LoVo (cell line): ENCODE results near the gene BBS7.

ENCODE experiments used
- DNase-seq: peaks from one replicate; pipeline ENCODE4 v3.0.0-alpha.2; 2016; ENCODE audit warnings: low spot score

The BBS7 gene

DNA sequence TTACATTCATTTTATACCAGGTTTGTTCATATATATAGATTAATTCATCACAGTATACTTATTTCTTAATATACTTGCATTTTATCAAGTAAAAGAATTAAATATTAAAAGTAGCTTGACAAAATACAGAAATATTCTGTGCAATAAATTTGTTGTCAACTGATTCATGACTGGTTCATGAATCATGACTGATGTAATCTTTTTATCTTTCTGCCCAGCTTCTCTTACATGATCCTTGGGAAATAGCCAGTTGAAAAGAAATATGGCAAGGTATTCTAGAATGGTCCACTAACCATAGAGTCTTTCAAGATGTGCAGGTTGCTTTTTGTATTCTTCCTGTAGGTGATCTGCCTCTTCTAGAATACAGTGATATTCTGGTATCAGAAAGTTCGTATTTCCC is 42.4 kb downstream of the BBS7 start:
- DNase-seq: no peak

DNA sequence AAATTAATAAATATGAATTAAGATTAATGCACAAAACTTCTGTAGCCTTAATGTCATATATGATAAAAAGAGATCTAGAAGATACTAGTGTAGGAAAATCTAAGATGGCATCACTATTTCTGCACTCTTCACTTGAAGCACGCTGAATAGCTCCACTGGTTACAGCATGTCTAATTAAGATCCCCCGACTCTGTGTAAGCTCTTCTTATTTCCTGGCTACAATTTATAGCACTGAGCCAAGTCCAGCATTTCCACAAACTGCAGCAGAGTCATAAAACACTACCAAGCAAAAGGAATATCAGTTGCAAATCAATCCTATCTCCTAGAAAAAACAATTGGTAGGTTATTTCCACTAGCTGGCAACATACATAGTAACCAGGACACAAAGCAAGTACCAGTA is 45.3 kb downstream of the BBS7 start:
- no peak for DNase-seq

DNA sequence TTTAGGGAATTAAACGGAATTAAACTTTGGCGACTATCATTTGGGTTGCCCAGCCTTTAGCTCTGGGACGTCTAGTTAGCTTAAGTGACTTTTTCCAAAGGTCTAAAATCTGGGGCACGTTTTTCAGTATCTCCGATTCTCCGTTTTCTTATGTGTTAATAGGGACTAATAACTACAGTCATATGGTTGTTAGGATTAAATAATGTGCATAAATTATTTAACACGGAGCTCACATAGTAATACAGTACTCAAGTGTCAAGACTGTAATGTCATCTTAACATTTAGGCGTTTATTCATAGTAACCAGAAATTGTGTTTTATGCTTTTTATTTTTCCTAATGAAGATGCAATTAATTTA is 46.1 kb downstream of the BBS7 start:
- no peak for DNase-seq

DNA sequence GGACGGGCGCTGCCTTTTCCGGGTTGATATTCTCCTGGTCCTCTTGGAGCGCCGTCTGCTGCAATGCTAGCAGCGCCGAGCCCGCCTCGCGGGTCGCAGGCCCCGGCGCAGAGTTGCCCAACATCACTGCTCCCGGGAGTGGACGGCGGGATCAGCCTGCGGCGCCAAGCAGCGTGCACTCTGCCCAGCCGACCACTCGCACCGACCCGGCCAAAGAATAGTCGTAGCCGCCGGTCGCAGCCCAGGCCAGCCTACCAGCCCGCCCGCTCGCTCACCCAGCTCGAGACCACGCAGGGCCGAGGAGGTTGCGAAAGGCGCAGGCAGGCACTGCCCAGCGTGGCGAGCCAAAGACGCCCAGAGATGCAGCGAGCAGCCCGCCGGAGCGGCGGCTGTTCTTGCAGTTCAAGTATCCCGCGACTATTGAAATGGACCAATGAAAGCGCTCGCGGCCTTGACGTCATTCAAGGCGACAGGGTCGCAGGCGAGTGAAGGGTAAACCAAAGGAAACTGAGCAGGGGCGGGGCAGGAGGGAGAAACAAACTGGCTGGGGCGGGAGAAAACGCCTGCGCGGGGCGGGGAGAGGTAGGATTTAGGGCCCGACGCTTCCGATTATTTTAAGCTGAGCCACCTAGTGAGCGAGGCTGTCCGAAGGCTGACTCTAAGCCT is 46.6 kb downstream of the BBS7 start, which contains the start of gene CCNA2:
CCNA2 (minus strand) TSS at position 379 of the 666 bp plus-strand sequence; CDS start at position 124, 255 bp downstream.
- DNase-seq: peak; percentile 94

DNA sequence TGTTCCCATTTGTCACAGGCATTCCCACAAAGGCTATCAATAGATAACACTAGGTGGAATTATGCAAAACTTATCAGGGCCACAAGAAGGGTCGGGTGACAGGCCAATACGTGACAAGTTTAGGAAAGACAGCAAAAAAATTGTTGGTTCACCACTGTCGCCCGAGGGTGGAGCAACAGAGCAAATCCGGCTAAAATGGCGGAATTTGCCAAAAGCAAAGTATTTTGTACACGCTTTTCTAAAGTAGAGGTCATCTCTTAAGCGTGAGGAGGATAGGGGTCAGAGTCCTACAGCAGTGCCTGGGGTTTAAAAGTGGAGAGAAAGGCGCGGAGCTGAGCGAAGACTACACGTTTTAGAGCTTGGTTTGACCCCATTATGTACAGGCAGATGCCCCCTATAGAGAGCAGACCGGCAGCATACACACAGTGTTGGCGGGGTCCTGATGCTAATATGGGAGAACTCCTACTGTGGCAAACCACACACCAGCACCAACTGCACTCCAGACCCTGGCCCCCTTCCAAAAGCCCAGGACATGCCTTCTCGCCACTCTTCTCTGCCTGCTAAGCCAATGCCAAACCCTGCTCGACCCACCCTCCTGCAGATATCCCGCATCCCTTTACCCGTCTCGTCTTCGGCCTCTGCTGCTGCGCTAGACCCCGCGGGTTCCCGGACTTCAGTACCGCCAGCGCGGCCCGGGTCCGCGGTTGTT is 47.3 kb downstream of the BBS7 start:
- peak; percentile 40 for DNase-seq

DNA sequence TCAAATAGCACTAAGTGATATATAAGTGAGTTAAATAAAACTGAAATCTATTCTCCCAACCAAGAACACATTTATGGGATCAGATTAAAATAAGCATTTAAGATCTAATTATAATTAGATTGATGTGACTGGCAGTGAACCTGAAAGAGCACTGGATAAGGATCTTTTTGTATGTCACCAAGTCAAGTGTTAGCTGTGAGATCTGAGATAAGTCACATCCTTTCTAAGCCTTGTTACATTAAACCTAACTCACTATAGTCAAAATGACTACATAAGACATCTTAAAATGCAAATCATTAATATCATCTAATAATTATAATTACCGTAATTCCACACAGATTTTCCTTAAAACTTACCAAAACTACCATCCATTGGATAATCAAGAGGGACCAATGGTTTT is 48.2 kb downstream of the BBS7 start:
- no peak for DNase-seq

DNA sequence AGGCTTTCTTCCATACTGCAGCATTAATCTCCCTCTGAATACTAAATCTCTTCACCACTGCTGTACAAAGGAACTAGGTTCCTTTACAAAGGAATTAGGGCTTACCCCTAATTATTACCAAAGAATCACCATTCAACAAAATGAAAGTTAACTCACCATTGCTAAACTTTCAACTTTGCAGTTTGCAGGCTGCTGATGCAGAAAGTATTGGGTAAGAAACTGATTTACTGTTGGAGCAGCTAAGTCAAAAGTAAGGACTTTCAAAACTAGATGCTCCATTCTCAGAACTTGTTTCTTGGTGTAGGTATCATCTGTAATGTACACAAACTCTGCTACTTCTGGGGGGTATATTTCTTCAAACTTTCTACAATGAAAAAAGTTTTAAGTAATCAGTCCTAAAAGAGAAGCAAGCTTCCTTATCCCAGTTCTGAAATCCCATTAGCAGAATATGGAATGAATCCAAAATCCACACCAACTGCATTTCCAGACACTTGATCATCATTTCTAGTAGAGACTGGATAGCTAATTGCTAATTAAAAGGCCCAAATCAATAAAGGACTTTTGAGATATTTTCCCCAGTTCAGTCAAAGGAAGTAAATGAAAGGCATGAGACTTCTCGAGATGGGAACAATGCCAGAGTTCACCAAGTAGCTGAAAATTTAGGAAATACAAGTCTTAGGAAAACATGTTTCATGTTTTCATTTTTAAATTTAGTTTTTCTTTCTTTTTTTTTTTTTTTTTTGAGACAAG is 50.9 kb downstream of the BBS7 start:
- no peak for DNase-seq

DNA sequence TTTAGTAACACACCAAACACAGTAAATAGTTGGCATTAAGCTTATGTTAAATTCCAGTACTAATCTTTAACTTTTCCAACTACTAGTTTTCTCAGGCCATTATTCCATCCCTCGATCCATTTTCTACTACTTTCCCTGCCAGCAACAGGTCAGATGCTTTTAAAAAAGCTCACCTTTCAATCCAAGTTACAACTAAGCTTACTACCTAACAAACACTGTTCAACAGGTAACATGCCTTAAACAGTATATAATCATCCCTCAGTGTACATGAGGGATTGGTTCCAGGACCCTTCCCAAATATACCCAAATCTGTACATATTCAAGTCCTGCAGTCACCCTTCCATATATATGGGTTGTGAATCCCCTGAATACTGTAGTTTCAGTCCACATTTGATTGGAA is 52.1 kb downstream of the BBS7 start:
- no peak for DNase-seq

DNA sequence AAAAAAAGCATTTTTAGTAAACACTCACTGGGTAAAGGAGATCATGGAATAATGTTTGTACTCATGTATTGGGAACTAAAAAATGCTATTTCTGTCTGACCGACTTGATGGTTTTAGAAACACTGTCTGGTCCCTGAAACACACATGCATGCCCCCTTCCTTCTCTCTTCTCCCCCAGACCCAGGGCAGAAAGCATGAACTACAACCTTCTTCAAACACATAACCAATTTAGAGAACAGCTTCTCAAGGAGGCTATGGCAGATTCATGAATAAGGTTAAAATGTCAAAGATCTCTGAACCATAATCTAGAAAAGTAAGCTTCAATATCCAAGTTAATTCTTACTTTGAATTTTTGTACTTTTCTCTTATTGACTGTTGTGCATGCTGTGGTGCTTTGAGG is 52.6 kb downstream of the BBS7 start:
- DNase-seq: no peak

DNA sequence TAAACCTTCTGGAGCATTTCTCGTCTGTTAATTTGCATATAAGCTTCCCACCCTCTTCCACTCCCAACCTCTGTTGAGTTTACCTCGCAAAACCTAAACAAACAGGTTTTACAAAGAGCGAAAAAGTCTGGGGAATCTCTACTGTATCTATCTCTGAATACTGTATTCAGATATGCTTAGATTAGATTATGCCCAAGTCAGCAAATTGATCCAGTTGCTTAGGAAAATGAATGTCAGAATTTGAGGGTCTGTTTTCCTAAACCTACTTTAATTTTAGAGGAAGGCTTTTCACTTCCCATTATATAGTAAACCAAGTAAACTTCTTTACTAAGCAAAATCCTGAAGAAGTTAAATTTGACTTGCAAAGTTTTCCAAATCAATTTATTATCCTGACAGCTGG is 53.3 kb downstream of the BBS7 start:
- no peak for DNase-seq

DNA sequence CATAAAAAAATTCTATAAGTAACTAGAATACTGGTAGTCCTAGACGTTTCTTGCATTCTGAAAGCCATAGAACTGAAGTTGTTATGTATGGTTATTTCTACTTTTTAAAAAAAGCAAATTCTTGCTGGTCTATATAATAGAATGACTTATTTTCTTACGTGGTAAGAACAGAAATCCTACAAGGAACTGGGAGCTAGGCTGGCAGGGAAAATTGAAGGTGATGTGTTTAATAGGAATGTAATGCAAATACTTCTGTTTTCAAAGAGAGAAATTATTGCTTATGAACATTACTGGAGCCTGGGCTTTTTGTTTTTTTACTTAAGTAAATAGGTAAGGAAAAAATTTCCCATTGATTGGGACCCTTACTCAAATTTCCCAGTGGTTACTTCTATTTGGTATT is 55.5 kb downstream of the BBS7 start:
- no peak for DNase-seq

DNA sequence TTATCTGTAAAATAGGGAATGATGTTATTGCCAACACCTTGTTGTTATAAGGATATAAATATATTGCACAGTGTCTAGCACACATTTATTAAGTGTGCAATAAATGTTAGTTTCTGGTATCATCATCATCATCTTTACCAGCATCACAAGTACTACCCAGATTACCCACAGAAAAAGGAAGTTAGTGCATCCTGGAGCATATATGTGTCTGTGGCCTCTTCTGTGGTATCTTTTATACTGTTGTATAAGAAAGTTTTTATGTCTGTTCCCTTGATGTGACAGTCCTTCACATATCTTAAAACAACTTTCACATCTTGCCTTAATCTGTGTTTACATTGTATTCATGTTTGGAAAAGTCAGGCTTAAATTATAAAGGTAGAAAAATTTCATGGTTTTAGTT is 59.2 kb downstream of the BBS7 start:
- DNase-seq: no peak

DNA sequence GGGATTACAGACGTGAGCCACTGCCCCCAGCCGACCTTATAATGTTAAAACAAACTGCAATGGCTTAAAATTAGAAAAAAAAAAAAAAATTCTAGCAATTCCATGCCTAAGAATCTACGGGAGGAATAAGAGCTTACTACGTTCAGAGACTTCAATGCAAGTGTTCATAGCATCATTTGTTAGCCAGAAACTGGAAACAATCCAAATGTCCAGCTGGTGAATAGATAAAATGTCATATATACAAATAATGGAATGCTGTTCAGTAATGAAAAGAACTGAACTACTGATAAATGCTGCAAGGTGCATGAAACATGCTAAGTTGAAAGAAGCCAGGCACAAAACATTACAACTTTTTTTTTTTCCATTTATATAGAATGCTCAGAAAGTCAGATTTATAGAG is 63.9 kb downstream of the BBS7 start:
- no peak for DNase-seq

DNA sequence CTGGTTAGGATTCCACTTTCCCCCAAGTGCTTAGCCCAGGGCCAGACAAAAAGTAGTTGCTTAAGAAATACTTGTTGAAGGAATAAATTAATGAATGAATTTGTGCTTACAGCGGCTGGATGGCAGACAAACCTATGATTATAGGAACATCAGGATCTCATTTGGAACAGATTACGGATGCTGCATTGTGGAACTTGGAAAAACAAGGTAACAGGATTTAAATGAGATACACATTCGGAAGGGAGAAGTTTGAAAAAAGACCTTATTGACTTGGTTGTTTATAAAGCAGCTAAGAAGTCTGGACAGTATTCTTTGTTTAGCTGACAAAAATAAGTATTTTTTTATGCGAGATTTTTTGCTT is 68.6 kb downstream of the BBS7 start:
- DNase-seq: no peak

DNA sequence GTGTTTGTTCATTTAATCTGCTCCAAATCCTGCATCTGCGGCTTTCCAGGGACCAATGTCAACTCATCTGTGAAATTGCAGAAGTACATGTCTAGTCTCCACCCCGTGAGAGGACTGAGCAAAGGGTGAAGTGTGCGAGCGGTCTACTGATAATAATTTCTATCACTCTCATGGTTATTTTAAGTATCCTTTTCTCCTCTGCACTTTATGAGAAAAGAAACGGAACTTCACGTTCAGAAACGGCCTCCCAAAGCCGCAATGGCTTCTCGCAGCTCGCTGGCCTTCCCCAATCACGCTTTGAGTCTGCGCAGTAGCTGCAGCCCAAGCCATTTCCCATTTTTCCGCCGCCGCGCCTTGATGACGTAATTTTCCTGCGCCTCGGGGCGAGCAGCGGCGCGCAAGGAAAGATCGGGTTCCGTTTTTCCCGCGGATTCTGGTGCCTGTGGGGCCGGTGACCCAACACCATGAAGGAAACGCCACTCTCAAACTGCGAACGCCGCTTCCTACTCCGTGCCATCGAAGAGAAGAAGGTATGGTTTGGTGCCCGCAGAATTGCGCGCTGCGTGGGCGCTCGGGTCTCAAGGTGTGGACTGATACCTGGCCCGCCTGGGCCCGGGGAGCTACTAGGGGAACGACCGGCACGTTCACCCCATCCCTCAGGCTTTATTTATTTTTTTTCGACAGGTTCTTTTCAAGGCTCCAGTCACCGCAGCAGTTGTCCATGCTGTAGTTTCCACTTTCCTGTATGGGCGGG is 69.1 kb downstream of the BBS7 start, which contains the start of gene EXOSC9:
EXOSC9 (plus strand) TSS at position 363 of the 754 bp plus-strand sequence; CDS start at position 465, 102 bp downstream.
- peak; percentile 94 for DNase-seq

DNA sequence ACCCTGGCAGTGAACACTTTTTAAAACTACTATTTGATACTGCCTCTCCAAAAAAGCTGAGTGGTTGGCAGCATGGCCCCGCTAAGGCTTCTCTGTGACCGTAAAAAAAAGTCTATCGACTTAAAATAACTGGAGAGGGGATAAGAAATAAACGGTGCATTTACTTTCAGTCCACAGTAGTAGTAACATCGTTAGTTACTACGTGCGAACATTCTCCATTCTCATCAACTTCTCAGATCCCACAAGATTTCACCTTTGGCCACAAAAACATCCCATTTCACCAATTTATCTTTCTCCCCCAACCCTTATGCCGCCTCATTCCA is 69.7 kb downstream of the BBS7 start:
- DNase-seq: no peak

DNA sequence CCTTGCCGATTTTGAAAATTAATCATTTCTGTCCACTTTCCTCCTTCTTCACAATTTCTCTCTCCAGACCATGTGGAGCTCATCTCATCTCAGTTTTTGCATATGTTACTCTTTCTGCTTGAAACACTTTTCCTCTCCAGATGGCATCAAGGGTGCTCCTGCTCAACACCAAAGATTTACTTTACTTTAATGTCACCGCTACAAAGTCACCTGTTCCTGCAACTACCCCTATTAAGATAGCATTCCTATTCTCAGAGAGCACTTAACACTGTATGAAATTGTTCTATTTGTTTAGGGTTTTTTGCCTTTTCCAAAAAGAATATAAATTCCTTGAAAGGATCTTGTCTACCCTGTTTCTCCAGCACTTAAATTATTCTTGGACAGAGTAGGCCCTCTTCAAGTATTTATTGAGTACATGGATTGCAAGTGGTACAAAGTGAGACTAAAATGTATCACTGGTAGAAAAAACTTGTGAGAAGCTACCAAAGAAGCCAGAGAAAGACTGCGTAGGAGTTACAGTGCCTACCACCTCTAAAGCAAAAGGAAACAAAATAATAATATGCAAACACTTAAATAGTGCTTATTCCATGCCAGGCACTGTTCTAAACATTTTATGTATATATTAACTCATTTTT is 70.3 kb downstream of the BBS7 start:
- DNase-seq: no peak

DNA sequence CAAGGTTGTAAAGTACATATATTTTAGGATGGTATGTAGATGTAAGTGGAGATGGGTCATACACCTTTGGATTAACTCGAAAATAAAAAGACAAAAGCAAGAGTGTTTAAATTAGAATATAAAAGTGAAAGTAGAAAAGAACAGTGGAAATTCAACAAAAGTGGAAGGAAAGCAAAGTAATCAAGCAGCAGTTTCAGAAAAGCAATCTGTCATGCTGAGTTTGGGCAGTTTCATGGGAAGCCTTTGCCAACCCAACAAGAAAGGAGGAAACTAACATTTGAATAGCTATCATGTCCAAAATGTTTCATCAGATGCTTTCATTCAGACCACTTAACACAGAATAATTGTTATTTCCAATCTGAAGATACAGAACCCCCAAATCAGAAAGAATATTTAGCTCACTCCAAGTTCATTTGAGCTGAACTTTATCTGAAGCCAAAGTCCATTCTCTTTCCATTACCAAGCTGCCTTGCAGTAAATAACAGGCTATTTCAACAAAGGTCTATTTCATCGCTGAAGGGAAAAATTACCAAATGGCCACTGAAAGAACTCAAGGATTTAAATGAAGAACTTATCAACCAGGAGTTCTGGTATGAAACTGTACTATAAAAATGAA is 71.0 kb downstream of the BBS7 start:
- no peak for DNase-seq

DNA sequence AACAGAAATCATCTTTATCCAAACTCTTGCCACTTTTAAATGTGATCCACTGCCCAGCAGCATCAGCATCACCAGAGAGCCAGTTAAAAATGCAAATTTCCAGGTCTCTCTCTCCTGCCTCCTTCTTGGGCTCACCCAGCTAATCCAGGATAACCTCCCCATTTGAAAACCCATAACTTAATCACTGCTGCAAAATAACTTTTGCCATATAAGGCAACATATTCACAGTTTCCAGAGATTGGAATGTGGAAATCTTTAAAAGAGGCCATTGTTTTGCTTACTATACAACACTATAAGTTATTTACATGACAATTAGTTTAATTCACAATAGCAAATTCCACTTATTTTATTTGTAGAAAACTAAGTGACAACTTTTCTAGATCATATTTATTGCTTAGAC is 74.0 kb downstream of the BBS7 start:
- no peak for DNase-seq

DNA sequence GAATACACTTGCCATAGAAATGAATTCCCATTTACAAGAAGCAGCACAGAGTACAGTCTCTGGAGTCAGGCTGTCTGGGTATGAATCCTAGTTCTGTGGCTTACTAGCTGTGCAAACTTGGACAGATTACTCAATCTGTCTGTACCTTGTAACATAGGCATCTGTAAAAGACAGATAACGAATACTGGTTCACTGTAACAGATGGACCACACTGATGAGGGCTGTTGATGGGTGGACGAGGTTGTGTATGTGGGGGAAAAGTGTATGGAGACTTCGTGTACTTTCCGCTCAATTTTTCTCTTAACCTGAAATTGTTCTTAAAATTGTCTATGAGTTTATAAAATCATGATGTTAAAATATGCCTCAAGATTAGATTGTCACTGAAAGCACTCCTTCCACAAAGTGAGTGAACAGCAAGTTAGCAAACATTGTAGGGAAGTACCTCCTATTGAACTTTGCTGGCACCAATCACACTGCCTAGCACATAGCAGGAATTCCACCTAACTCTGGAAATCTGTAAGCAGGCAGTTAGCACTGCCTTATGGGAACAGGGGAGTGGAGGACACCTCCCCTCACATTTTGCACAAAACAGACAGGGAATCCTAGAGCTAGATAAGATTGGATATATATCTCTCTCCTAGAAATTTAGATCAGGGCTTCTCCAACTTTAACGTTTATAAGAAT is 75.6 kb downstream of the BBS7 start:
- DNase-seq: no peak

DNA sequence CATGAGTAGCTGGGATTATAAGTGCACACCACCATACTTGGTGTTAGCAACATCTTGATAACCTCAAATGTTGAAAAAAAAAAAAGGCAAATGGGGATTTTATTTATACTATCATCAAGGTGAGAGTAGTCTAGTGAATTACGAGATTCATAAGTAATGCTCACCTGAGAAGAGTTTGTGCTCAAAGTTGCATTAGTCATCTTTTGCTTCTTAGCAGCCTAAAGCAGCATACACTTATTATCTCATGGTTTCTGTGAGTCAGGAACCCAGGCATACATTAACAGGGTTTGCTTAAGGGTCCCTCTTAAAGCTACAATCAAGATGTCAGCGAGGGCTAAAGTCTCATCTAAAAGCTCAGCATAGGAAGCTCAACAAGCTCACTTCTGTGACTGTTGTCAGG is 77.3 kb downstream of the BBS7 start:
- no peak for DNase-seq
